Measurements from ENCODE around the gene TBC1D13. TPM values are rescaled to one million over a fixed set of nuclear protein-coding genes. Genes with fewer than 3 reads are reported as not detected.

The TBC1D13 gene
- total and polyA plus RNA-seq, 10 of the 15 experiments (the other 5 are each of a cell fraction or from before 2014, with no cell fraction given), result 3.0 to 23.1 (median 16.5) TPM

DNA sequence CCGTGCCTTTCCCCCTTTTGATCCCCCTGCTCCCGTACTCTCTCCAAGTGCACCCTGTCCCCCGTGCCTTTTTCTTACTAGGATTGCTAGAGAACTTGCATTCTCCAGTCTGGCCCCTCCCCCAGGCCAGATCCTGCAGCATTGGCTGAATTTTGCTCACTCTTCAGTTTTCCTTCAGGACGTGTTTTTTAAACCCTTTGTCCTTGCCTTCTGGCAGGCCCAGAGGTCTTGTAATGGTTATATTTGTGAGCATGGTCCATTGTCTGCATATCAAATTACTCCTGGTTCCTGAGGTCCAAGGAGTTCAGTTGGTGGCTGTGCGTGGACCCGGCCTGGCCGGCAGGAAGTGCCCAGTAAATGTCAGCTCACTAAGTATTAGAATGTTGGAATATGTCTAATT lies 606 bp downstream of the TBC1D13 start (continued):
- TF ChIP-seq SPI1 (IDR thresholded peaks at IDR 0.05; ENCODE audit: borderline replicate concordance, insufficient read depth, low read depth, low read length), result no peak
- TF ChIP-seq HDAC6 (IDR thresholded peaks at IDR 0.05; ENCODE audit: unreplicated experiment), result no peak
- no peak for TF ChIP-seq TCF7 (IDR thresholded peaks at IDR 0.05; ENCODE audit: borderline replicate concordance)

DNA sequence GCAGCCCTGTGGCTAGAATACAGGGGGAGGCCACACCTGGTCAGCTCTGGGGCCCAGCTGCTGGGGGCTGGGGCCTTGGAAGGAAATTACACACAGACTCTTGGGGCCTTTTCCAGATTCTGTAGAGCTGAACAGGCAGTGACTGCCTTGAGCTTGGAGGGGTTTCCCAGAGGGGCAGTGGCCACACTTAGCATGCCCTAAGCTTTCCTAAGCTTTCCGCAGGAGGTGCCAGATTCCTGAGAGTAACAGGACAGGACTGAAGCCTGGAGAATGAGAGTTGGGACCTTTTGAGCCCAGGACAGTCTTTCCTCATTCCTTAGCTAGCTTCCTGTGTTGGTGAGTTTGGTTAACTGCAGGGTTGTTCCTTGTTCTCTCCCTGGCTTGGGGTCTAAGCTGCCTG lies 1.4 kb downstream of the TBC1D13 start:
- SMC1A ChIA-PET (ENCODE audit: uncharacterized antibody, unreplicated experiment), result interaction anchor here (0.9 to 2.2 kb wide), 6 partner anchors 10 to 139 kb away, joined by 3 to 18 read pairs (median 5); partner anchors contain the start of genes SPOUT1 and ZER1
- Histone ChIP-seq H3K36me3 (ENCODE audit: control insufficient read depth in 2 of 2, insufficient read depth in 2 of 2, low read length in 1 of 2) (peaks cover 1 to 4% of the 10 kb centered on the region in 2 experiments; a peak in 3 of 4 replicates), H3K4me2 (ENCODE audit: control insufficient read depth, insufficient read depth) (peak overlapping the region; percentile 64), H3K4me1 (ENCODE audit: control insufficient read depth, insufficient read depth, low read length) (peaks cover 10% of the 10 kb centered on the region), H3K9ac (ENCODE audit: control insufficient read depth, insufficient read depth, low read length) (peak overlapping the region; percentile 65), H3K9me3 (replicated peaks; ENCODE audit: control insufficient read depth, insufficient read depth, low read length) (no peaks in the 10 kb centered on the region), H3K4me3 (peak overlapping the region; percentile 97; the same call in 1 of the 2 replicates), H3K27me3 (replicated peaks in 1 of 2; ENCODE audit: control insufficient read depth in 2 of 2, insufficient read depth in 2 of 2, low read length in 1 of 2) (no peaks in the 10 kb centered on the region), H3K27ac (ENCODE audit: control insufficient read depth, insufficient read depth) (no peak overlapping the region), H4K20me1 (ENCODE audit: control insufficient read depth, insufficient read depth) (no peaks in the 10 kb centered on the region), H2AFZ (ENCODE audit: control insufficient read depth, low read depth, low read length) (no peak overlapping the region), H3K79me2 (ENCODE audit: control insufficient read depth, insufficient read depth, low read length) (peaks cover 19% of the 10 kb centered on the region)
- in situ Hi-C loops (cut with MboI), result no loop called here
- 100% methylated on average over 1 of the region's 1 CpG for WGBS (ENCODE audit: insufficient coverage, insufficient replicate concordance, low lambda C conversion rate, missing lambda C conversion rate)
- no TSS peak for BruUV-seq (replicated peaks)
- POLR2A ChIA-PET, result interaction anchor here (0.5 to 2.3 kb wide), 10 partner anchors 17 to 799 kb away, joined by 3 to 13 read pairs (median 3); partner anchors contain the start of genes ENDOG, SPOUT1 and ZER1
- FAIRE-seq (no peak), DNase-seq (ENCODE audit: low read depth, low spot score) (no peak), ATAC-seq (no peak)
- intact Hi-C loops (cut with micrococcal nuclease; ENCODE audit: unreplicated experiment), result no loop called here
- RAD21 ChIA-PET (ENCODE audit: unreplicated experiment), result interaction anchor here (1.0 to 1.5 kb wide), 4 partner anchors 17 to 30 kb away, joined by 4 to 6 read pairs (median 4); partner anchors contain the start of genes ENDOG and ZER1
- CTCF ChIA-PET, result interaction anchor here (0.7 to 2.0 kb wide), 9 partner anchors 16 to 140 kb away, joined by 3 to 14 read pairs (median 5); partner anchors contain the start of genes ENDOG, PKN3, ZDHHC12 and ZER1
- TF ChIP-seq E2F8 (IDR thresholded peaks at IDR 0.05; ENCODE audit: low read depth, partially characterized antibody) (no peak), ZNF24 (IDR thresholded peaks at IDR 0.05) (no peak), MTA3 (IDR thresholded peaks at IDR 0.05; ENCODE audit: borderline replicate concordance, low read length) (no peak), SMC3 (IDR thresholded peaks at IDR 0.05; ENCODE audit: borderline replicate concordance, low read length) (no peak), ETV6 (conservative IDR thresholded peaks at IDR 0.05 in 1 of 2, IDR thresholded peaks at IDR 0.05 in 1 of 2; ENCODE audit: borderline replicate concordance in 1 of 2, low read depth in 1 of 2) (no peak), SRF (IDR thresholded peaks at IDR 0.05; ENCODE audit: low read depth in 2 of 2, low read length in 2 of 2) (no peak), ASH2L (IDR thresholded peaks at IDR 0.05; ENCODE audit: borderline replicate concordance, low read depth) (no peak), JUND (IDR thresholded peaks at IDR 0.05; ENCODE audit: low read depth, low read length) (no peak), NR2F1 (conservative IDR thresholded peaks at IDR 0.05) (no peak), ESRRA (IDR thresholded peaks at IDR 0.05; ENCODE audit: low read length) (no peak), MEF2A (IDR thresholded peaks at IDR 0.05; ENCODE audit: insufficient read depth, low read depth, low read length) (no peak)
